Epithelial cell of prostate (primary cell): ENCODE results near the gene ACER3.
"Not testable (repeated sequence)": the region's sequence is repeated elsewhere in the genome, so short reads cannot be mapped to it uniquely, and the experiment has no call there.

ENCODE experiments used
- DNase-seq: peaks from one replicate; pipeline ENCODE4 v3.0.0-alpha.2; 2011; ENCODE audit warnings: low read depth, low spot score
- H3K27ac ChIP-seq: fragments of 450-650 bp; 2 replicates; pipeline ENCODE4 v1.5.1; 2017; ENCODE audit warnings: mild to moderate bottlenecking

The ACER3 gene

DNA sequence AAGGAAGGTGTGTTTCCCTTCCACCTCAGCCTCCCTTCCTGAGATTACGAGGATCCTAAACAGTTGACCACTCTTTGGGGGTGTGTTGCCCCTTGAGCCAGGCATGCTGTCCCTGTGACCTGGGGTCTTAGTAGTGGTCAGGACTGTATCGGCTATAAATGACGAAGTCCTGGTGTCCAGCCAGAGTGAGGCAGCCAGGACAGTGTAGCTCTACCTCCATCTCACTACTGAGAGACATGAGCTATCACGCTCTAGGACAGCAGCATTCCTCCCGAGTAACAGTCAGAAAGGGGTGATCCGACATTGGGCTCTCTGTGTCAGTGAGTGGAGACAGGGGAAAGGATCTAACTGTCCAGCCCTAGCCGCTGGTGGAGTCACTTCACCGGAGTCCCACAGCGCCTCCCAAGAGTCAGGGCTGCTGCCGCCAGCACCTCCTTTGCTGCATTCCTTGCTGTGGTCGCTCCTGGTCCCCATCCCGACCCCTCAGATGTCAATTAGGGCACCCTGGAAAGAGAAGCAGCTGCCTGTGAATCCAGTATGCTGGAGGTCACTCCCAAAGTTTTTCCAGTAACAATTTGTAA lies 170.2 kb downstream of the ACER3 start:
- no peak for DNase-seq
- no peak overlapping the region for H3K27ac ChIP-seq

DNA sequence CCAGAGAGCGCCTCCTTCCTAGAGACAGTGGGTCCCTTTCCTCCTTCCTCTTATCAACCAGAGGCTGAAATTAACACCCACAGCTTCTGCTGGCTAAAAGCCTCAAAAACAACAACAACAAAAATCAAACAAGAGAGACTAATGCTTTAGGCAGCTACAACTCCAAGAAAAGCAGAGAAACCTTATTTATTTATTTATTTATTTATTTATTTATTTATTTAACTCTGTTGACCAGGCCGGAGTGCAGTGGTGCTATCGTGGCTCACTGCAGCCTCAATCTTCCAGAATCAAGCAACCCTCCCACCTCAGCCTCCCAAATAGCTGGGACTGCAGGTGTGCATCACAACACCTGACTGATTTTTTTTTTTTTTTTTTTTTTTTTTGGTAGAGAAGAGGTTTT lies 170.9 kb downstream of the ACER3 start:
- H3K27ac ChIP-seq = no peak overlapping the region
- no peak for DNase-seq

DNA sequence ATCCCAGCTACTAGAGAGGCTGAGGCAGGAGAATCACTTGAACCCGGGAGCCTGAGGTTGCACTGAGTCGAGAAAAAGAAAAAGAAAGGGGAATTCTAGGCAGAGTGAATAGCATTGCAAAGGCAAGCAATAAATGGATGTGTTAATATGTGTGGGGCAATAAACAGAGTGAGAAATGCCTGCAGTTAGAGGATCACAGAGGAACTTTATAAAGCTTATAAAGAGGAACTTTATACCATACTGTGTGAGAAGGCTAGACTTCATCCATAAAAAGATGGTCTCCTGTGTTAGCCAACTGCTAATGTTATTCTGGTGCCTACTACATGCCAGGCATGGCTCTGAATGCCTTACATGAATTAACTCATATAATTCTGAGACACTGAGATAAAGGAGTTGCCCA lies 174.3 kb downstream of the ACER3 start:
- H3K27ac ChIP-seq = no peak overlapping the region
- DNase-seq = no peak

DNA sequence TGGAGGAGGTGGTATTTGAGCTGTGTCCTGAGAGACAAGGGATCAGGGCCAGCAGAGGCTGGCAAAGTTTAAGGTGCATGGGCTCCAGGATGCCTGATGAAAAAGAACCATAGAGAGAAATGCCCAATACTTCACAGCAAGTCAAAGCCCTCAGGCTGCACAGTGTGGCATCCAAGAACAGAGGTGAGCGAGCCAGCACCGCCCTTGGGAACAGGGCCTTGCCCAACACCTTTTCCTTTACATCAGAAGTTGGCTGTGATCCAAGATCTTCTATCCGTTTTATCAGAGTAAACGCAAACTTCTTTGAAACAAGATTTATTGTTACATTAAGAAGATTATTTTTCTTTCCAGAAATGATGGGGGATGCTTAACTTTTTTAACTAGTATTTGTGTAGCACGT lies 174.9 kb downstream of the ACER3 start:
- H3K27ac ChIP-seq = no peak overlapping the region
- DNase-seq = no peak

DNA sequence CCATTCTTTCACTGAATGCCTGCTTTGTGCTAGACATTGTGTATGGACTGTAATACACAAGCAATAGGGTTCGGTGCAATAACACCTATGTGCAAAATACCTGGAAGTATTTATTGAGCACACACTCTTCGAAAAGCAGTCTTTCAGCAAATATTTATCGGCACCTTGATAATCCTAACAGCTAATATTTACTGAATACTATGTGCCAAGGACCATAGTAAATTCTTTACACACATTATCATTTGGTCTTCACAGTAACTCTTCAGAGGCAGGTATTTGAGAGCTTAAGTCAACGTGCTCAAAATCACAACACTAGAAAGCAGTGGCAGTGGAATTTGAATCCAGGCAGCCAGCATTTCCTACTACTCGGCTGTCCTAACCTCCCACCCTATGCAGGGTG lies 175.7 kb downstream of the ACER3 start:
- no peak overlapping the region for H3K27ac ChIP-seq

DNA sequence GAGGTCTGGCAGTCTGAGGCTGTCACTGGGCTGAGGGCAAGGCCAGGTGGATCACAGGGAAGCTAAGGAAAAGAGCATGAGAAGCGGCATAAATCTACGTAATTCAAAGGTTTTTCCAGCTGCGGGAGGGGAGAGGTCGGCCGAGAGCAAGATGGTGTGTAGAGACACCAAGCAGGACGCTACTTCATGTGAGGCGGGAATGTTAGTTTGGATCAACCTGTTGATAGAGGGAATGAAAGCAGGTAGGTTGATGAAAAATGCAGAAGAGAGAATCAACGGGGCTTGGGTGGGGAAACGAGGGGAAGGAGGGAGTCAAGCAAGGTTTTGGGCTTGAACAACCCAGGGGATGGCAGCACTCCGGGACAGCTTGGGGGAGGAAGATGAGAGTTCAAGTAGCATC lies 176.3 kb downstream of the ACER3 start:
- H3K27ac ChIP-seq = no peak overlapping the region
- no peak for DNase-seq

More for the DNA sequence above, 175.7 kb downstream of the ACER3 start:
- no peak for DNase-seq

DNA sequence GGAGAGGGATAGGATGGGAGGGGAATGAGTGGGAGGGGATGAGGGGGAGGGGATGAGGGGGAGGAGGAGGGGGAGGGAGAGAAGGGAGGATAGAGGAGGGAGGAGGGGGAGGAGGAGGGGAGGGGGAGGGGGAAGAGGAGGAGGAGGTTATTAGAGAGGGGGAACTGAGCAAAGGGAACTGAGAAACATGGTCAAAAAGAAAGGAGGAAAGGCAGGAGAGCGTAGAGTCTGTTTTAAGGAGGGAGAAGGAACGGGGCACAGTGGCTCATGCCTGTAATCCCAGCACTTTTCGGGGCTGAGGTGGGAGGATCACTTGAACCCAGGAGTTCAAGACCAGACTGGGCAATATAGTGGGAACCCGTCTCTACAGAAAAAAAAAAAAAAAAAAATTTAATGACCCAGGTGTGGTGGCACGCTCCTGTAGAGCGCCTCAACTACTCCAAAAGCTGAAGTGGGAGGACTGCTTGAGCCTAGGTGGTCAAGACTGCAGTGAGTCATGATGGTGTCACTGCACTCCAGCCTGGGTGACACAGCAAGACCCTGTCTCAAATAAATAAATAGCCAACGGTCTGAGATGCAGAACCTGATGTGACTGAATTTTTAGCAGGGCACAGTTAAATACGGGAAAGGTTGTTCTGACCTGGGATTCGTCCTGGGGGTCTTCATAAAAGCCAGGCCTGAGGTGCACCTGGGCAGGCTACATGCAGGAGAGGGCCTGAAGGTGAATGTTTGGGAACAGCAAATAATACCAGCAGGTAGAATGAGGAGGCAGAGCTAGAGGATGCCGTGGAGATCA lies 177.5 kb downstream of the ACER3 start:
- no peak overlapping the region for H3K27ac ChIP-seq
- DNase-seq = no peak

DNA sequence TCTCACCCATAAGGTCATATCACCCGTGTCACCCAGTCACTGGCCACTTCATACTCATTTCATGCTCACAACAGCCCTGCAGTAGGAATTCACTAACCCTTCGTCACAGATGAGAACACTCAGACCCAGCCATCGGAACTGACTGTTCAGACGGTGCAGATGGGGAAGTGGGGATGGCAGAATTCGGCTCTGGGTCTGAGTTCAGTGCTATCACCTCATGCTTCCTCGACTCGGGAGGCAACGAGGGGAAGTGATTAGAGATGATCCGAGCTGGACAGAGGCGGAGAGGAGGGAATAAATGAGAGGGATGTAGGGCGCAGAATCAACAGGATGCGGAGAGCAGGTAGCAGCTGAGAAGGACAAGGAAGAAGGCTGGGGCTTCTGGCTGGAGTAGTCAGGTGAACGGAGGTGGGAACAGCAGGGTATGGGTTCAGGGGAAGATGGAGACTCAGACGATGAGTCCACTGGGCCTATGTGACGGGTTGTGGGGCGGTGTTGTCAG lies 178.2 kb downstream of the ACER3 start:
- no peak overlapping the region for H3K27ac ChIP-seq
- DNase-seq = no peak

DNA sequence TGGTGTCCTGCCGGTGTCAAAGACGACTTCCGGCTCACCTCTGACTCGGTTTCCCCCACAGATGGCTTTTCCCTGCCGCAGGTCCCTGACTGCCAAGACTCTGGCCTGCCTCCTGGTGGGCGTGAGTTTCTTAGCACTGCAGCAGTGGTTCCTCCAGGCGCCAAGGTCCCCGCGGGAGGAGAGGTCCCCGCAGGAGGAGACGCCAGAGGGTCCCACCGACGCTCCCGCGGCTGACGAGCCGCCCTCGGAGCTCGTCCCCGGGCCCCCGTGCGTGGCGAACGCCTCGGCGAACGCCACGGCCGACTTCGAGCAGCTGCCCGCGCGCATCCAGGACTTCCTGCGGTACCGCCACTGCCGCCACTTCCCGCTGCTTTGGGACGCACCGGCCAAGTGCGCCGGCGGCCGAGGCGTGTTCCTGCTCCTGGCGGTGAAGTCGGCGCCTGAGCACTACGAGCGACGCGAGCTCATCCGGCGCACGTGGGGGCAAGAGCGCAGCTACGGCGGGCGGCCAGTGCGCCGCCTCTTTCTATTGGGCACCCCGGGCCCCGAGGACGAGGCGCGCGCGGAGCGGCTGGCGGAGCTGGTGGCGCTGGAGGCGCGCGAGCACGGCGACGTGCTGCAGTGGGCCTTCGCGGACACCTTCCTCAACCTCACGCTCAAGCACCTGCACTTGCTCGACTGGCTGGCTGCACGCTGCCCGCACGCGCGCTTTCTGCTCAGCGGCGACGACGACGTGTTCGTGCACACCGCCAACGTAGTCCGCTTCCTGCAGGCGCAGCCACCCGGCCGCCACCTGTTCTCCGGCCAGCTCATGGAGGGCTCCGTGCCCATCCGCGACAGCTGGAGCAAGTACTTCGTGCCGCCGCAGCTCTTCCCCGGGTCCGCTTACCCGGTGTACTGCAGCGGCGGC lies 179.0 kb downstream of the ACER3 start:
- no peak for DNase-seq
- no peak overlapping the region for H3K27ac ChIP-seq

DNA sequence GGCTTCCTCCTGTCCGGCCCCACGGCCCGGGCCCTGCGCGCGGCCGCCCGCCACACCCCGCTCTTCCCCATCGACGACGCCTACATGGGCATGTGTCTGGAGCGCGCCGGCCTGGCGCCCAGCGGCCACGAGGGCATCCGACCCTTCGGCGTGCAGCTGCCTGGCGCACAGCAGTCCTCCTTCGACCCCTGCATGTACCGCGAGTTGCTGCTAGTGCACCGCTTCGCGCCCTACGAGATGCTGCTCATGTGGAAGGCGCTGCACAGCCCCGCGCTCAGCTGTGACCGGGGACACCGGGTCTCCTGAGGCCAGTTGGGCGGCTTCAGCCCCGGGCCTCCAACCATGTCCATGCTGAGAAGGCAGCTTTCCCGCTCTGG lies 179.7 kb downstream of the ACER3 start:
- DNase-seq = no peak
- H3K27ac ChIP-seq = no peak overlapping the region

DNA sequence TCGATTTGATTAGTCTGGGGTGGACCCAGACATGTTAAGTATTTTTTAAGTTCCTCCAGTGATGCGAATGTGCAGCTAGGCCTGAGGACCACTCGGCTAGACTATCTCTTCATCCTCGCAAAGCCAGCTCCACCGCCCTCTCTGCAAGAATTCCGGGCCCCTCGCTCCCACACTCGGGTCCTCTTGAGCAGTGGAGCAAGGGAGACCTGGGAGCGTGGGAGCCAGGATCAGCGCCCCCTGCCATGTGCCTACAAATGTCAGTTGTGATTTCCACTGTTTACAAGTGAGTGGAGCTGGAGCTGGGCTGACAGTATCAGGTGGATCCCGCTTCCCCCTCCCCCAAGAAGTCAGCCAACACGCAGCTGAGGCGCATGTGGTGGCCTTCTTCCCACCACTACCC lies 180.2 kb downstream of the ACER3 start:
- H3K27ac ChIP-seq = no peak overlapping the region
- DNase-seq = no peak

DNA sequence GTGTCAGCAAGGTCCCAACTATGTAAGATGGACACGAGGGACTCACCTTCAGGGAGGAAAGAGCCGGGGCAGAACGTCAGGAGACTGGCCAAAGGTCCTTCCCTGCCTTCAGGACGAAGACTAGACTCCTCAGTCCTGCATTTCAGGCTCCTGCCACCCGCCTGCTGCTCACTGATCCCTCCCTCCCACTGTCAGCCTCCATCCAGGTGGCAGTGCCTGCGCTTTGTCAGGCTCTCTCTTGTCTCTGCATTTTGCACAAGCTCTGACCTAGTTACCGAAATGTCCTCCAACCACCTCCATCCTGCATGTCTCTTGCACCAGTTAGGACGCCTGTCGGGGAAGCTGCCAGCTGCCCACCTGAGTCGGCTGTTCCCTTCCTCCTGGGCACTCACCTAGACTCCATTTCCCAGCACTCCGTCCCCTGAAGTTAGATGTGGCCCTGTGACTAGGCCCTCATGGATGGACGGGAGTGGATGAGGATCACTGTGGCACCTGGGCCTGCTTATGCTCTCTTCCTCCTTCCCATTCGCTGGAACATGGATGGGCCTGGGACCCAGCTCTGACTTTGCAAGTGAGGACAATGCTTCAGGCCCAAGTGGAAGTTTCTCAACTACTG lies 181.5 kb downstream of the ACER3 start:
- H3K27ac ChIP-seq = no peak overlapping the region
- no peak for DNase-seq

DNA sequence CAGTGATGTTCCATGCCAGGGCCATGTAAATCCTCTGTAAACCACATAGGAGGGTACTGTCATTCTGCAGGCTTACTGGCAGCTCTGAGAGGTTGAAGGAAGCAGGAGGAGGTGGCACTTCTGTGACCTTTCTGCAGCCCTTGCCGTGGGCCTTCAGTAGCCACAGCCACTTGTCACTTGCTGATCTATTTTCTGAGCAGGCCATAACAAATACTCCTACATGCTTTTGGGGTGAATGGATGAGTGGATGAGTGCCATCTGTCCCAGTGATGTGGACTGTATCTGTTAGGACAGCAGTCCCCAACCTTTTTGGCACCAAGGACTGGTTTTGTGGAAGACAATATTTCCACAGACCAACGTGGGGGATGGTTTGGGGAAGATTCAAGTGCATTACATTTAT lies 183.6 kb downstream of the ACER3 start:
- no peak for DNase-seq
- no peak overlapping the region for H3K27ac ChIP-seq

DNA sequence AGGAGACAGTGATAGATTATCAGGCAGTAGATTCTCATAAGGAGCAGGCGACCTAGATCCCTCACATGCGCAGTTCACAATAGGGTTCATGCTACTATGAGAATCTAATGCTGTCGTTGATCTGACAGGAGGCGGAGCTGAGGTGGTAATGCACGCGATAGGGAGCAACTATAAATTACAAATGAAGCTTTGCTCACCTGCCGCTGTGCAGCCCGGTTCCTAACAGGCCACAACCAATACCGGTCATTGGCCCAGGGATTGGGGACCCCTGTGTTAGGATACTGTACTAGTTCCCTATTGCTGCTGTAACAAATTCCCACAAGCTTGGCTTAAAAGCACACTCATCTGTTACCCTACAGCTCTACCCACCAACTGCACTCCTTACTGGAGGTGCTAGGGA lies 184.2 kb downstream of the ACER3 start:
- no peak overlapping the region for H3K27ac ChIP-seq
- DNase-seq = no peak

DNA sequence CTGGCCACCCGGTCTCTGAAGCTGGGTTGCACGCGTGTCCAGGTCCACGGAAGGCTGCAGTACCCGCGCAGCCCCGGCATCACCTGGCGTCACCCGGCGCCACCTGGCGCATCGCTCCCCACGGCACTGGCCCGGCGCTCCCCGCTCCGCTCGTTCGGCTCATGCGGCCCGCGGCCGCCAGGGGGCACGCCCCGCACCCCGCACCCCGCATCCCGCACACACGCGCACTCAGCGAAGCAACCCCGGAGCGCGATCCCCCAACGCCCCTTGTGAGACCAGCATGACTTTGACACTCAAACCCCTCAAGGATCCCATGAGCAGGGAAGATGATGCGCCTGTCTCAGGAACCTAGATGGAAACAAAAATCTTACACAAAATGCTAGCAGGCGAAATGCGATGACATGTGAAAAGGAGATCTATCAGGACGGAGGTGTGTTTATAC lies 185.4 kb downstream of the ACER3 start:
- no peak for DNase-seq
- no peak overlapping the region for H3K27ac ChIP-seq

DNA sequence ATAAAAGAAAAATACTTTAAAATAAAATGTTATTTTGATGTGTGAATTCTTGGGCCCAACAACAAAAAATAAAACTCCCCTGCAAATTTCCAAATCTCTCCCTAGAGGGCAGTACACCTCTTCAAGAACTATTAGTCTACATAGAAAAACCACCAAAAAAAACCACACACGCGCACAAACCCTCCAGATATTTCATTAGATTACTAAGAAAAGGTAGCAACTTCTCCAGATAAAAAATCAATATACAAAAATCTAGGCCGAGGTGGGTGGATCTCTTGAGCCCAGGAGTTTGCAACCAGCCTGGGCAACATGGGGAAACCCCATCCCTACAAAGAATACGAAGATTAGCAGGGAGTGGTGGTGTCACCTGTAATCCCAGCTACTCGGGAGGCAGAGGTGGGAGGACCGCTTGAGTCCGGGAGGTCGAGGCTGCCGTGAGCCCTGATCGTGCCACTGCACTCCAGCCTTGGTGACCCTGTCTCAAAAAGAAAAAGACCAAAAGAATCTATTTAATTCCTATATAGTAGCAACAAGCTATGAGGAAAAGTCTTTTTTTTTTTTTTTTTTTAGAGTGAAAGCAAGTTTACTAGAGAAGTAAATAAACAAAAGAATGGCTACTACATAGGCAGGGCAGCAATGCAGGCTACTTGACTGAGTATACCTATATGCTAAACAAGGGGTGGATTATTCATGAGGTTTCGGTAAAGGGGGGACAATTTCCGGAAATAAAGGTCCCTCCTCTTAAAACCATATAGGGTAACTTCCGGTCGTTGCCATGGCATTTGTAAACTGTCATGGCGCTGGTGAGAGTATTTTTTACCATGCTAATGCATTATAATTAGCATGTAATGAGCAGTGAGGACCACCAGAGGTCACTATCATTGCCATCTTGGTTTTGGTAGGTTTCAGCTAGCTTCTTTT lies 186.5 kb downstream of the ACER3 start:
- H3K27ac ChIP-seq = no peak overlapping the region
- peak; percentile 51 for DNase-seq

DNA sequence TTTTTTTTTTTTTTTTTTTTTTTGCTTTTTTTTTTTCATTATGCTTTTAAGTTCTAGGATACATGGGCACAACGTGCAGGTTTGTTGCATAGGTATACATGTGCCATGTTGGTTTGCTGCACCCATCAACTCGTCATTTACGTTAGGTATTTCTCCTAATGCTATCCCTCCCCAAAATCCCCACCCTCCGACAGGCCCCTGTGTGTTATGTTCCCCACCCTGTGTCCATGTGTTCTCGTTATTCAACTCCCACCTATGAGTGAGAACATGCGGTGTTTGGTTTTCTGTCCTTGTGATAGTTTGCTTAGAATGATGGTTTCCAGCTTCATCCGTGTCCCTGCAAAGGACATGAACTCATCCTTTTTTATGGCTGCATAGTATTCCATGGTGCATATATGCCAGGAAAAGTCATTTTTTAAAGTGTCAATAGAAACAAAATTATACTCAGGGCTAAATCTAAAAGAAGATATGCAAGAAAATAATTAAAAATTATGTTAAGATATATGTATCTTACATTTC lies 187.3 kb downstream of the ACER3 start:
- not testable (repeated sequence) for H3K27ac ChIP-seq, DNase-seq

DNA sequence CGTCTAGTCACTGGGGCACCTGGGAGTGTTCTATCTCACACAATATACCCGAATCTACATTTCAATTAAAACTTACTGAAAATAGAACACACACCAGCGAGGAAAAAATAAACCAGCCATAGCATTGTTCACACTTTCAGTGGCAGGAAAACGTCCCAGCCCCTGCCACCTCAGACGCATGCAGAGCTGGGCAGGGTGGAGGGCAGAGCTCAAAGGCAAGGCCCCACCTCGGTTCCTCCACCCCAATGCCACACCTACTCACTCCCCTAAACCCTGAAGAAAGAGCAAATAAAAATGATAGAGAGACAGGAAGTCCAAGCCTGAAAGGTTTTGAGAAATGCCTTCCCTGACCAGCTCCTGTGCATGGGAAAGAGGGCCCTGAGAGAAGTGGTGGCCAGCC lies 188.3 kb downstream of the ACER3 start:
- H3K27ac ChIP-seq = no peak overlapping the region
- DNase-seq = no peak

DNA sequence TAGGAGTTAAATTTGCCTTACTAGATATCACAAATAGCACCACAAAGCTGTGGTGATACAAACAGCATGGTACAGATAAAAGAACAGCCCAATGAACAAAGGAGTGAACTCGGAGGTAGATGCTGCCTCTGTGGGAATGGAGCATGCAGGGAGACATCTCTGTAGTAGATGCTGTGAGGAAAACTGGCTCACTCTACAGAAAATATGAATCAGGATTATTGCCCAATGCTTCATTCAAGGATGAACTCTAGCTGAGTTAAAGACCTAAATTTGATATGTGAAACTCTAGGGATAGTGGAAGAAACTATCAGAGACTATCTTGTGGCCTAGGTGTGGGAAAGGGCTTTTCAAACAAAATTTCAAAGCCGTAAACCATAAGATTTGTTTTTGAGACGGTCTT lies 190.8 kb downstream of the ACER3 start:
- DNase-seq = no peak
- H3K27ac ChIP-seq = no peak overlapping the region
